Measurements from ENCODE around the gene RPUSD4.

RPUSD4 gene

DNA sequence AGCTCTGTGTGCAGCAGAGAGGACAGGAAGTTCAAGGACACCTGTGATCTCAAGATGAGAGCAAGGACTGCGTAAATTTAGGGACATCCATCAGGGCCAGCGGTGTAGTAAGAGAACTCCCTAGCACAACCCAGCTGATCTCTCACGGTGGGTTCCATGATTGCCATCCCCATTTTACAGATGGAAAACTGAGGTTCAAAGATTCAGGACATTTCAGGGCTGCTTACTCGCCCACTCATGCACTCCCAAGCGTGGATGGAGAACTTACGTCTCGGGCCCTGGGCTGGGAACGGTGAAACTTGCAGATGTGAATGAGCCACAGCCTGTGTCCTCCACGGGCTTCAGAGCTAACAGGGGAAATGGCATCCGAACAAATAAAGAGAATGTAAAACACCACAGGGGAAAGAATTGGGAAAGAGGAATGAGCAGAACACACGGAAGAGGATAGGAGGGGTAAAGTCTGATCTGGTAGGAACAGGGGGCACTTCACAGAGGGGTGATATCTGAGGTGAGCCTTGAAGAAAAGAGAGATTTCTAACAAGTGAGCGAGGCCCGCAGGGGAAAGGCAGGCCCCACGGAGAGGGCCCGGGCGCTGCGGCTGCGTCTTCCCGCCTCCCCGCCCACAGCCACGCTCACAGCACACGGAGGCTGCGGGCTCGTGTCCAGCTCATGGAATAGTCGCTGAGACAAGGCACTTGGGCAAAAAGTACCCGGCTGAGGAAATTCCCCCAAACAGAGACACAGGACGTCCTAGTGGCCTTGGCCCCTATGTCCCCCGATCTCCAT, 55.9 kb downstream of the RPUSD4 start:
- DNase-seq = no peak

- no peak for DNase-seq
Observed at GRCh38 chr11:126154691-126155090, 56.8 kb downstream of the RPUSD4 start.

DNA sequence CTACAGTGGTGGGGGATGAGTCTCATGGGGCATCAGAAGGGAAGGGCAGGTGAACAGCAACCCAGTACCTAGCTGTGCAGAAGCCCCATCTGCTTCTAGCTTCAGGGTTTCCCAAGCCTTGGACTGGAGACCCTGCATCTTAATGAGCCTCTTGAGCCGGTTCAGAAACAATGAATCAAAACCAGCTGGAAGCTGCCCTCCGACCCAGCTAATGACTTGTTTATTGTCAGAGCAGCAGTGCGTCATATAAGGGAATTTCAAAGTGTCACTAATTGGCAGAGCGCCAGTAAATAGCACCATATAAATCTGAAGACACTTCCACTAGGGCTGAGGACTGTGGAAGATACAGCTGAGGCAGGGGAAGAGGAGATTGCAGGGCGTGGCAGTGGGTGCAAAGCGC, 57.5 kb downstream of the RPUSD4 start:
- no peak for DNase-seq

GRCh38 chr11:126153006-126153405, 58.4 kb downstream of the RPUSD4 start:
- DNase-seq = no peak

DNA sequence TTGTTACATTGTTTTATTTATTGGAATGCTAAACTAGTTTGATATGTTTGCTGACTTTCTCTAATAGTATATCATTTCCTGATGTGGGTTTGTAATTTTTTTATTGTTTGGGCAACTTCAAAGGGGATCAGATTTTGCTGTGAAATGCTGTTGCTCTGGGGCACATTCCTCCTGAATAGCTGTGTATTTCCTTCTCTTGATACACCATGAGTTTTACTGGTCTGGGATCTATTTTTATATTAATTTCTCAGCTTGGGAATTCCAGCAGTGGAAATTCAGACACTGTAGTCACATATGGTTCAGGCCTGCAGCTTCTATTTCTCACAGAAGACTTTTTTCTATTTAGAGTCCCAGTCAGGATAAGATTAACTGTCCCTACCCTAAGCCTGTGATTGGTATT, 58.9 kb downstream of the RPUSD4 start:
- DNase-seq = no peak

- DNase-seq = no peak
Observed at GRCh38 chr11:126152152-126152551, 59.3 kb downstream of the RPUSD4 start.

All from activated CD4-positive, CD25-positive, alpha-beta regulatory T cell treated with anti-CD3 and anti-CD28 coated beads, Interleukin-2, amount 50 U/mL, for 72 hours (primary cell).